GM21390 (cell line): Measurements from ENCODE around the gene TSPAN15.
"Not testable (repeated sequence)": the region's sequence is repeated elsewhere in the genome, so short reads cannot be mapped to it uniquely, and the experiment has no call there.

Experiments
- ATAC-seq: cut with Tn5 transposase; IDR thresholded peaks from one replicate; pipeline ENCODE4 v1.9.1; 2021; ENCODE audit not compliant: unreplicated experiment

The TSPAN15 gene

DNA sequence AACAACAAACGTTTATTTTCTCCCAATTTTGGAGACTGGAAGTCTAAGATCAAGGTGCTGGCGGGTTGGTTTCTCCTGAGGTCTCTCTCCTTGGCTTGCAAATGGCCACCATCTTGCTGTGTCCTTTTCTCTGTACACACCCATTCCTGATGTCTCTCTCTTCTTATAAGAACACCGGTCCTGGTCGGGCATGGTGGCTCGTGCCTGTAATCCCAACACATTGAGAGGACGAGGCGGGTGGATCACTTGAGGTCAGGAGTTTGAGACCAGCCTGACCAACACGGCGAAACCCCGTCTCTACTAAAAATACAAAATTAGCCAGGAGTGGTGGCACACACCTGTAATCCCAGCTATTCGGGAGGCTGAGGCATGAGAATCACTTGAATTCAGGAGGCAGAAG, 85.3 kb downstream of the TSPAN15 start:
- ATAC-seq: not testable (repeated sequence)

DNA sequence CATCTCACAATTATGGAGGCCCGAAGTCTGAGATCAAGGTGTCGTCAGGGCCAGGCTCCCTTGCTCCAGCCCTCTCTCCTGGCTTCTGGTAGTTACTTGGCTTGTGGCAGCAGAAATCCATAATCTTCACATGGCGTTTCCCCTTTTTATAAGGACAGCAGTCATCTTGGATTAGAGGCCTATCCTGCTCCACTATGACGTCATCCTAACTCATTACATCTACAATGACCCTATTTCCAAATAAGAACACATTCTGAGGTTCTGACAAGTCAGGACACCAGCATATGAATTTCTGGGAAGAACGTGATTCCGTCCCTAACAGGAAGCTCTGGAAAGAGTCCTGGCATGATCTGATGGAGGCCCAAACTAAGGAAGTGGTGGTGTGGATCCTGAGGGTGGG, 86.2 kb downstream of the TSPAN15 start:
- ATAC-seq: no peak

GRCh38 chr10:69538461-69538860, 87.2 kb downstream of the TSPAN15 start:
- ATAC-seq: no peak

DNA sequence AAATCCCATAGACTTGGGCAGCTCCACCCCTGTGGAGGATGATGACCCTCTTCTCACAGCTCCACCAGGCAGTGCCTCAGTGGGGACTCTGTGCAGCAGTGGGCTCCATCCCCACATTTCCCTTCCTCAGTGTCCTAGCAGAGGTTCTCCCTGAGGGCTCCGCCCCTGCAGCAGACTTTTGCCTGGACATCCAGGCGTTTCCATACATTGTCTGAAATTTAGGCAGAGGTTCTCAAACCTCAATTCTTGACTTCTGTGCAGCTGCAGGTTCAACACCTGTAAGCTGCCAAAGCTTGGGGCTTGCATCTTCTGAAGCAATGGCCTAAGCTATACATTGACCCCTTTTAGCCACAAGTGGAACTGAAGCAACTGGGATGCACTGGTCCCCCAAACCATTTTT, 90.2 kb downstream of the TSPAN15 start:
- ATAC-seq: no peak

- no peak for ATAC-seq
Observed at GRCh38 chr10:69549959-69550358, 98.7 kb downstream of the TSPAN15 start.

DNA sequence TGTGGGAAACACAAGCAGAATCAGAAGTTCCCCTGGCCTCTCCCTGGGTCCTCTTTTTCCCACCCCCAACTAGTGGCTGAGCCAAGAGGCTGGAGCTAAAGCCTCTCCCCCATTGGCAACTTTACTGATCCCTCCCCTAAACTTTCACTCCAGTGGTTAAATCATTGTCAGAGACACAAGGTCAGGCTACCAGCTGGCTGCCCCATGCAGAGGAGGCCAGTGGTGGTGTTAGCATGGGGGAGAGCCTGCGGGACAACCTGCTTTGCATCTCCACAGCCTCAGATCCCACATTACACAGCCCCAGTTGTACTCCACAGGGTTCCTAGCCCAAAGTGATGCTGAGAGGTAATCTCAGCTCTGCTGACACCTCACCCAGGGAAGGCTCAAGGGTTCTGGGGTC, 101.0 kb downstream of the TSPAN15 start:
- no peak for ATAC-seq

DNA sequence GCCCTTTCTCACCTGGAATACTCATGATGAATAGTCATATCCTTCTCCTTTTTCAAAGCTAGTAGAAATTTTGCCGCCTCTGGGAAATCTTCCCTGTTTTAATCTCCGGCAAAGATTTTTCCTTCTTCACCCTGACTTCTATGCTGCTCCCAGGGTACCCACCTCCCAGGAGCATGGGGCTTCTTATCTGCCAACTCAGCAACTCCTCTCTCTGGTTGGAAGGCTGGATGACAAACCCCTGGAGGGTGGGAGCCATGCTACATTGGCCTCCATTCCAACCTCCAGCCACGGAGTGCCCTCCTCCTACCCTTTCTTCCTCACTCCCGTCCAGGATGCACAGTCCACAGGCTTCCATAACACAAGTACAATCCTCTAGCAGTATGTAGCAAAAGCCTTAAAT, 102.1 kb downstream of the TSPAN15 start:
- no peak for ATAC-seq

GRCh38 chr10:69554611-69555010, 103.3 kb downstream of the TSPAN15 start:
- ATAC-seq: no peak
